ENCODE data around the gene TMEM183A.

- TF ChIP-seq CTCF (IDR thresholded peaks at IDR 0.05), result no peak
- TF ChIP-seq POLR2A (IDR thresholded peaks at IDR 0.05), result no peak
These were observed 27.7 kb upstream of the TMEM183A start for GRCh38 chr1:202979459-202979858.
